ENCODE measurements around the gene ZBTB49. TPM values are rescaled to one million over a fixed set of nuclear protein-coding genes. Genes with fewer than 3 reads are reported as not detected.
"Not testable (repeated sequence)": the region's sequence is repeated elsewhere in the genome, so short reads cannot be mapped to it uniquely, and the experiment has no call there.

The ZBTB49 gene, protein sequence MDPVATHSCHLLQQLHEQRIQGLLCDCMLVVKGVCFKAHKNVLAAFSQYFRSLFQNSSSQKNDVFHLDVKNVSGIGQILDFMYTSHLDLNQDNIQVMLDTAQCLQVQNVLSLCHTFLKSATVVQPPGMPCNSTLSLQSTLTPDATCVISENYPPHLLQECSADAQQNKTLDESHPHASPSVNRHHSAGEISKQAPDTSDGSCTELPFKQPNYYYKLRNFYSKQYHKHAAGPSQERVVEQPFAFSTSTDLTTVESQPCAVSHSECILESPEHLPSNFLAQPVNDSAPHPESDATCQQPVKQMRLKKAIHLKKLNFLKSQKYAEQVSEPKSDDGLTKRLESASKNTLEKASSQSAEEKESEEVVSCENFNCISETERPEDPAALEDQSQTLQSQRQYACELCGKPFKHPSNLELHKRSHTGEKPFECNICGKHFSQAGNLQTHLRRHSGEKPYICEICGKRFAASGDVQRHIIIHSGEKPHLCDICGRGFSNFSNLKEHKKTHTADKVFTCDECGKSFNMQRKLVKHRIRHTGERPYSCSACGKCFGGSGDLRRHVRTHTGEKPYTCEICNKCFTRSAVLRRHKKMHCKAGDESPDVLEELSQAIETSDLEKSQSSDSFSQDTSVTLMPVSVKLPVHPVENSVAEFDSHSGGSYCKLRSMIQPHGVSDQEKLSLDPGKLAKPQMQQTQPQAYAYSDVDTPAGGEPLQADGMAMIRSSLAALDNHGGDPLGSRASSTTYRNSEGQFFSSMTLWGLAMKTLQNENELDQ
- total RNA-seq: 1.8 and 2.4 TPM in 2 replicates

GRCh38 chr4:4289941-4290850, at the start of gene ZBTB49, which contains the start of gene LYAR:
Gene ZBTB49 (plus strand): TSS chr4:4290251. CDS start chr4:4299946, 9,695 bp downstream.
Gene LYAR (minus strand): TSS chr4:4290154. CDS start chr4:4283742, 6,412 bp downstream.
- peak; percentile 66 to 93 for DNase-seq (ENCODE audit: low read depth in 2 of 2)

- DNase-seq (ENCODE audit: low read depth in 2 of 2): no peak
Measured at GRCh38 chr4:4245172-4245571, 44.9 kb upstream of the ZBTB49 start.

GRCh38 chr4:4247696-4248028, 42.4 kb upstream of the ZBTB49 start:
- DNase-seq (ENCODE audit: low read depth in 2 of 2): no peak

- peak; percentile 86 to 94 for DNase-seq (ENCODE audit: low read depth in 2 of 2)
Measured at GRCh38 chr4:4248029-4248884, 41.8 kb upstream of the ZBTB49 start, which contains the start of gene TMEM128. Gene TMEM128 (minus strand): TSS chr4:4248223. CDS start chr4:4248202, 21 bp downstream.

DNA sequence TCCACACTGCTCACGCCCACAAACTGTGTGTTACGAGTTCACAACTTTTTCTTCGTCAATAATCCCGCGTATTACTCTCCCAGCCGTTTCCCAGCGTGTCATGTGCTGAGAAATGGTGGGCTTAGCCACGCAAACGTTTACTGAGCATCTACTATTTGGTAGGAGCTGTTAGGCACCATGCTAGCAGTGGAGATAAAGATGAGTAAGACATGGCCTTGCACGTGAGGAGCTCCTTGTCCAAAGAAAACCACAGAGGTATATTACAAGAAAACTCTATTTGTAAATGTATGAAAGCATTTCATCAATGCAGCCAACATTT, 41.2 kb upstream of the ZBTB49 start:
- DNase-seq (ENCODE audit: low read depth in 2 of 2): no peak

GRCh38 chr4:4249342-4249741, 40.7 kb upstream of the ZBTB49 start:
- not testable (repeated sequence) for DNase-seq (ENCODE audit: low read depth in 2 of 2)

DNA sequence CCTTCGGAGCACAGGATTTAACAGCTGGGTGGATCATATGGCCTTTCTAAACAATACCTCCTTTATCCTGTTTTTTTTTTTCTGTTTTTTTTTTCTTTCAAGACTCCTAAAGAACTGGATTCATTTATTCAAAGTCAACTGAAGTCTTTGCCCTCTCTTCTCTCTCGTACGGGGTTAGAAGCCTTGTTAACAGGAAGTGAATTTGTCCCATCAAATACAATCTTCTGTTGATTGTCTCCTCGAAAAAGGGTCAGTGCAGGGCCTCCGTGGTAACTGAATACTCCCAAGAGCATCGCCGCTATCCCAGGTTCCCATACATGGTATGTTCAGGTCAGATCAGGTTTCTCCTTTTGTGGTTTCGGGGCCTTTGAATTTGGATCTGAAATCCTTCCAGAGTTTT, 40.2 kb upstream of the ZBTB49 start:
- DNase-seq (ENCODE audit: low read depth in 2 of 2): no peak

GRCh38 chr4:4254199-4254598, 35.9 kb upstream of the ZBTB49 start:
- no peak for DNase-seq (ENCODE audit: low read depth in 2 of 2)

- no peak for DNase-seq (ENCODE audit: low read depth in 2 of 2)
Measured at GRCh38 chr4:4254666-4255065, 35.4 kb upstream of the ZBTB49 start.

- peak; percentile 72 to 88 for DNase-seq (ENCODE audit: low read depth in 2 of 2)
Measured at GRCh38 chr4:4256799-4257198, 33.3 kb upstream of the ZBTB49 start.

GRCh38 chr4:4257705-4258104, 32.3 kb upstream of the ZBTB49 start:
- DNase-seq (ENCODE audit: low read depth in 2 of 2): not testable (repeated sequence)

GRCh38 chr4:4259484-4260100, 30.5 kb upstream of the ZBTB49 start:
- no peak for DNase-seq (ENCODE audit: low read depth in 2 of 2)

- peak; percentile 71 to 81 for DNase-seq (ENCODE audit: low read depth in 2 of 2)
Measured at GRCh38 chr4:4260185-4260751, 29.8 kb upstream of the ZBTB49 start.

- peak in 1 of 2 donors; percentile 76 for DNase-seq (ENCODE audit: low read depth in 2 of 2)
Measured at GRCh38 chr4:4267981-4268380, 22.1 kb upstream of the ZBTB49 start.

- DNase-seq (ENCODE audit: low read depth in 2 of 2): no peak
Measured at GRCh38 chr4:4268776-4269175, 21.3 kb upstream of the ZBTB49 start.

- peak in 1 of 2 donors; percentile 31 for DNase-seq (ENCODE audit: low read depth in 2 of 2)
Measured at GRCh38 chr4:4269331-4269731, 20.7 kb upstream of the ZBTB49 start.

DNA sequence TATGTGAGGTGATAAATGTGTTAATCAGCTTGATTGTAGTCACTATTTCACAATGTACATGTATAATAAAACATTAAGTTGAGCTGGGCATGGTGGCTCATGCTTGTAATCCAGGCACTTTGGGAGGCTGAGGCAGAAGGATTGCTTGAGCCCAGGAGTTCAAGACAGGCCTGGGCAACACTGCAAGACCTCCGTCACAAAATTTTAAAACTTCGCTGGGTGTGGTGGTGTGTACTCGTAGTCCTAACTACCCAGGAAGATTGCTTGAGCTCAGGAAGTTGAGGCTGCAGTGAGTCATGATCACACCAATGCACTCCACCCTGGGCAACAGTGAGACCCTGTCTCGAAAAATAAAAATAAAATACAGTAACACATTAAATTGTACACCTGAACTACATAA, 20.2 kb upstream of the ZBTB49 start:
- peak; percentile 55 to 87 for DNase-seq (ENCODE audit: low read depth in 2 of 2)

GRCh38 chr4:4270529-4270928, 19.5 kb upstream of the ZBTB49 start:
- peak in 1 of 2 donors; percentile 12 for DNase-seq (ENCODE audit: low read depth in 2 of 2)

DNA sequence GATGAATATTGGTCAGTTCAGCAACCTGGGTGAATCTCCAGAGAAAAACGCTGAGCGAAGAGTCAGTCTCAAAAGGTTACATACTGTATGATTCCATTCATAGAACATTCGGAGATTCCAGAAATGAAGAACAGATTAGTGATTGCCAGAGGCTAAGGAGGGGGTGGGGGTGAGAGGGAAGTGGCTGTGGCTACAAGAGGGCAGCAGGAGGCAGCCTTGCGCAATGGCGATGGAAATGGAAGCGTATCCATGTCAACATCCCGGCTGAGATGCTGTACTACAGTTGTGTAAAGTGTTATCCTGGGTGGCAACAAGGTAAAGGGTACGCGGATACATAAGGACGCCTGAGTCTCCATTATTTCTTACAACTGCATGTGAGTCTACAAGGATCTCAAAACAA, 18.1 kb upstream of the ZBTB49 start:
- DNase-seq (ENCODE audit: low read depth in 2 of 2): no peak

DNA sequence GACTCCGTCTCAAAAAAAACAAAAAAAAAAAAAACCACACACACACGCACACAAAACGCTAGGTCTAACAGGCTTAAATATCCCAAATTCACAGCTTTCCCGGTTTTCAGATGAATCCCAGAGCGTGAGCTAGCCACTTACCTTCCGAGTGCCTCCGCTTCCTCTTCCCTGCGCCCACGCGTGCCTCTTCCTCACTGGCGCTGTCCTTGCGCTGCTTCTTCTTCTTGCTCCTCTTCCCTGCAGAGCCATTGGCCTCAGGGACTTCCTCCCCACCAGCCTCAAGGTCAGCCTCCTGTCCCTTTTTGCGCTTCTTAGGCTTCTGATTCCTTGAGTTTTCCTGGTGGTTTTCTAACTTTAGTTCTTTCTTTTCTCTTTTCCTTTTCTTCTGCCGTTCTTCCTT, 15.8 kb upstream of the ZBTB49 start:
- no peak for DNase-seq (ENCODE audit: low read depth in 2 of 2)
